Endothelial cell of umbilical vein (primary cell): Measurements from ENCODE around the gene VPS37D.

ENCODE experiments used
- EZH2 ChIP-seq: IDR thresholded peaks from 2 replicates; pipeline ENCODE4 v1.6.1; 2012; ENCODE audit warnings: borderline replicate concordance, low read depth, mild to moderate bottlenecking, moderate library complexity, low read length, inconsistent platforms; ENCODE audit not compliant: severe bottlenecking
- POLR2A ChIP-seq: IDR thresholded peaks from 2 replicates; pipeline ENCODE4 v1.6.1; 2012; ENCODE audit warnings: low read depth, mild to moderate bottlenecking, control low read depth, low read length
- POLR2AphosphoS5 ChIP-seq: IDR thresholded peaks from 2 replicates; pipeline ENCODE4 v1.6.1; 2012; ENCODE audit warnings: low read depth, mild to moderate bottlenecking, control low read depth, low read length, moderate library complexity; ENCODE audit not compliant: insufficient read depth
- TF ChIP-seq, protein P1 (sequence below), 2 donors: IDR thresholded peaks; 1 replicate in 1 of 2; 2 replicates in 1 of 2; pipeline ENCODE4 v1.5.1; 2011; ENCODE audit warnings: low read length in 2 of 2, mild to moderate bottlenecking in 2 of 2, moderate library complexity in 2 of 2, control low read depth in 1 of 2, inconsistent platforms in 1 of 2, low read depth in 1 of 2; ENCODE audit not compliant: insufficient read depth in 1 of 2; ENCODE audit errors: extremely low read depth in 1 of 2

DNA sequence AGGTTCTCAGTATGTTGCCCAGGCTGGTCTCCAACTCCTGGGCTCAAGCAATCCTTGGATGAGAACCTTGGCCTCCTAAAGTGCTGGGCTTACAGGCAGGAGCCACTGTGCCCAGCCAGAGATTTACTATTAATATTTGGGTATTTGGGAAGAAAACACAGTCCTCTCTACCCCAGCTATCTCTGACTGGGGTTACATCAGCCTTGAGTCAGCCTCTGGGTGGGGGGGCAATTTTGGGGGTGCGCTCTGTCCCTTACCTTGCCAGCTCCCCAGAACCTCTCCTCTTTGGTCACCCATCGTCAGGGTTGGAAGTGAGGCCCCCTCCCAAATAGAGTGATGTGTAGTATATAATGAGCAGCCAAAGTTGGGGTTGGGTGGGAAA, 45.1 kb upstream of the VPS37D start:
- TF ChIP-seq, protein P1, sequence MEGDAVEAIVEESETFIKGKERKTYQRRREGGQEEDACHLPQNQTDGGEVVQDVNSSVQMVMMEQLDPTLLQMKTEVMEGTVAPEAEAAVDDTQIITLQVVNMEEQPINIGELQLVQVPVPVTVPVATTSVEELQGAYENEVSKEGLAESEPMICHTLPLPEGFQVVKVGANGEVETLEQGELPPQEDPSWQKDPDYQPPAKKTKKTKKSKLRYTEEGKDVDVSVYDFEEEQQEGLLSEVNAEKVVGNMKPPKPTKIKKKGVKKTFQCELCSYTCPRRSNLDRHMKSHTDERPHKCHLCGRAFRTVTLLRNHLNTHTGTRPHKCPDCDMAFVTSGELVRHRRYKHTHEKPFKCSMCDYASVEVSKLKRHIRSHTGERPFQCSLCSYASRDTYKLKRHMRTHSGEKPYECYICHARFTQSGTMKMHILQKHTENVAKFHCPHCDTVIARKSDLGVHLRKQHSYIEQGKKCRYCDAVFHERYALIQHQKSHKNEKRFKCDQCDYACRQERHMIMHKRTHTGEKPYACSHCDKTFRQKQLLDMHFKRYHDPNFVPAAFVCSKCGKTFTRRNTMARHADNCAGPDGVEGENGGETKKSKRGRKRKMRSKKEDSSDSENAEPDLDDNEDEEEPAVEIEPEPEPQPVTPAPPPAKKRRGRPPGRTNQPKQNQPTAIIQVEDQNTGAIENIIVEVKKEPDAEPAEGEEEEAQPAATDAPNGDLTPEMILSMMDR (IDR thresholded peaks at IDR 0.05; ENCODE audit: extremely low read depth in 1 of 2, insufficient read depth in 1 of 2, low read depth in 1 of 2, low read length in 2 of 2): no peak
- no peak for TF ChIP-seq POLR2AphosphoS5
- no peak for TF ChIP-seq EZH2
- TF ChIP-seq POLR2A: no peak
